ENCODE data around the gene CDCA7. TPM values are rescaled to one million over a fixed set of nuclear protein-coding genes. Genes with fewer than 3 reads are reported as not detected.
"Not testable (repeated sequence)": the region's sequence is repeated elsewhere in the genome, so short reads cannot be mapped to it uniquely, and the experiment has no call there.

The CDCA7 gene
- total RNA-seq (2014; rRNA removed) (29.3 and 36.4 TPM in 2 replicates), Bru-seq, nascent RNA (percentile 50 among the genes with signal in this experiment), BruChase-seq, experiment 1, labeled RNA remaining after a 6-hour chase (percentile 50 among the genes with signal in this experiment), BruChase-seq, experiment 2, labeled RNA remaining after a 2-hour chase (percentile 42 among the genes with signal in this experiment)
- long read RNA-seq, partial matches to known transcripts: 1 of 4 reads
- long read RNA-seq, other reads (novel, unspliced or antisense): 1 of 4 reads

GRCh38 chr2:173354582-173355131, at the start of gene CDCA7:
Gene CDCA7, plus strand, starts transcription at chr2:173354872. Its CDS starts 92 bp downstream, at chr2:173354964.
- H3K79me2 ChIP-seq (ENCODE audit: low read length): peaks cover 44% of the 10 kb centered on the region
- peak within 1 kb of the TSS; percentile 92 for H3K9ac ChIP-seq (ENCODE audit: low read length)
- DNase-seq (peak; percentile 76), ATAC-seq (peak; percentile 78)
- H4K20me1 ChIP-seq (ENCODE audit: low read length): peaks cover 17% of the 10 kb centered on the region; the same call in 1 of the 2 replicates
- H3K27ac ChIP-seq (ENCODE audit: low read length): peak within 1 kb of the TSS; percentile 69
- H3F3A ChIP-seq (ENCODE audit: low read length, unreplicated experiment): no peaks in the 10 kb centered on the region
- no peaks in the 10 kb centered on the region for H3K27me3 ChIP-seq (ENCODE audit: low read length)
- no TSS peak for BruUV-seq (replicated peaks)
- H3K4me1 ChIP-seq (ENCODE audit: insufficient read depth, low read length): peaks cover 20% of the 10 kb centered on the region
- no peaks in the 10 kb centered on the region for H3K9me3 ChIP-seq (ENCODE audit: low read length)
- TF ChIP-seq EZH2 (IDR thresholded peaks at IDR 0.05; ENCODE audit: low read length, unreplicated experiment) (no peak), EZH2phosphoT487 (IDR thresholded peaks at IDR 0.05; ENCODE audit: borderline replicate concordance, low read length) (no peak), CTCF (conservative IDR thresholded peaks at IDR 0.05; ENCODE audit: low read depth, low read length) (no peak)
- H3K9me2 ChIP-seq (replicated peaks; ENCODE audit: low read length): no peaks in the 10 kb centered on the region
- peak within 1 kb of the TSS; percentile 79 for H3K4me3 ChIP-seq (ENCODE audit: low read length)
- peak within 1 kb of the TSS; percentile 92 for H2AFZ ChIP-seq (ENCODE audit: low read length)
- ChIA-PET CTCF (interaction anchor here (0.6 kb wide), 1 partner anchor 697 kb away, joined by 4 read pairs; no protein-coding TSS in a partner anchor), POLR2A (ENCODE audit: unreplicated experiment) (no interaction called here)
- H3K36me3 ChIP-seq (ENCODE audit: low read depth, low read length): peaks cover 13% of the 10 kb centered on the region; the same call in 1 of the 2 replicates
- intact Hi-C loops (cut with micrococcal nuclease): loop anchor here (1.0 kb wide), 1 partner anchor 327 kb away; no protein-coding TSS in a partner anchor
- peak within 1 kb of the TSS; percentile 88 for H3K4me2 ChIP-seq (ENCODE audit: low read length)

- Histone ChIP-seq H3F3A (ENCODE audit: low read length, unreplicated experiment) (no peaks in the 10 kb centered on the region), H3K4me2 (ENCODE audit: low read length) (no peak overlapping the region), H3K4me3 (ENCODE audit: low read length) (no peak overlapping the region), H4K20me1 (ENCODE audit: low read length) (no peaks in the 10 kb centered on the region), H3K9me2 (replicated peaks; ENCODE audit: low read length) (no peaks in the 10 kb centered on the region), H3K4me1 (ENCODE audit: insufficient read depth, low read length) (no peaks in the 10 kb centered on the region), H3K9ac (ENCODE audit: low read length) (no peak overlapping the region), H2AFZ (ENCODE audit: low read length) (no peak overlapping the region), H3K79me2 (ENCODE audit: low read length) (no peaks in the 10 kb centered on the region), H3K9me3 (ENCODE audit: low read length) (no peaks in the 10 kb centered on the region), H3K36me3 (ENCODE audit: low read depth, low read length) (no peaks in the 10 kb centered on the region), H3K27me3 (ENCODE audit: low read length) (no peaks in the 10 kb centered on the region), H3K27ac (ENCODE audit: low read length) (no peak overlapping the region)
- DNase-seq: no peak
- POLR2A ChIA-PET (ENCODE audit: unreplicated experiment): no interaction called here
- no TSS peak for BruUV-seq (replicated peaks)
- intact Hi-C loops (cut with micrococcal nuclease): no loop called here
- TF ChIP-seq CTCF (conservative IDR thresholded peaks at IDR 0.05; ENCODE audit: low read depth, low read length) (no peak), EZH2 (IDR thresholded peaks at IDR 0.05; ENCODE audit: low read length, unreplicated experiment) (no peak), EZH2phosphoT487 (IDR thresholded peaks at IDR 0.05; ENCODE audit: borderline replicate concordance, low read length) (no peak)
- CTCF ChIA-PET: no interaction called here
- no peak for ATAC-seq
Observed at GRCh38 chr2:173305303-173305702, 49.4 kb upstream of the CDCA7 start.

- Histone ChIP-seq H3K27me3 (ENCODE audit: low read length) (no peaks in the 10 kb centered on the region), H3K9ac (ENCODE audit: low read length) (no peak overlapping the region), H3K27ac (ENCODE audit: low read length) (no peak overlapping the region), H3K4me1 (ENCODE audit: insufficient read depth, low read length) (no peaks in the 10 kb centered on the region), H2AFZ (ENCODE audit: low read length) (no peak overlapping the region), H3F3A (ENCODE audit: low read length, unreplicated experiment) (no peaks in the 10 kb centered on the region), H3K9me3 (ENCODE audit: low read length) (no peaks in the 10 kb centered on the region), H3K79me2 (ENCODE audit: low read length) (no peaks in the 10 kb centered on the region), H3K36me3 (ENCODE audit: low read depth, low read length) (no peaks in the 10 kb centered on the region), H3K4me3 (ENCODE audit: low read length) (no peak overlapping the region), H3K9me2 (replicated peaks; ENCODE audit: low read length) (no peaks in the 10 kb centered on the region), H3K4me2 (ENCODE audit: low read length) (no peak overlapping the region), H4K20me1 (ENCODE audit: low read length) (no peaks in the 10 kb centered on the region)
- ATAC-seq (no peak), DNase-seq (no peak)
- ChIA-PET POLR2A (ENCODE audit: unreplicated experiment) (interaction anchor here (0.6 kb wide), 1 partner anchor 17 kb away, joined by 5 read pairs; no protein-coding TSS in a partner anchor), CTCF (no interaction called here)
- BruUV-seq (replicated peaks): no TSS peak
- intact Hi-C loops (cut with micrococcal nuclease): no loop called here
- no peak for TF ChIP-seq EZH2 (IDR thresholded peaks at IDR 0.05; ENCODE audit: low read length, unreplicated experiment)
- no peak for TF ChIP-seq EZH2phosphoT487 (IDR thresholded peaks at IDR 0.05; ENCODE audit: borderline replicate concordance, low read length)
- TF ChIP-seq CTCF (conservative IDR thresholded peaks at IDR 0.05; ENCODE audit: low read depth, low read length): no peak
Observed at GRCh38 chr2:173307293-173307692, 47.4 kb upstream of the CDCA7 start.

GRCh38 chr2:173309370-173309769, 45.3 kb upstream of the CDCA7 start:
- H3K9me3 ChIP-seq (ENCODE audit: low read length); CTCF ChIA-PET; H3K27ac ChIP-seq (ENCODE audit: low read length); H3K4me3 ChIP-seq (ENCODE audit: low read length); H3K9ac ChIP-seq (ENCODE audit: low read length); H3K36me3 ChIP-seq (ENCODE audit: low read depth, low read length); H4K20me1 ChIP-seq (ENCODE audit: low read length); DNase-seq; intact Hi-C loops (cut with micrococcal nuclease); H3K9me2 ChIP-seq (replicated peaks; ENCODE audit: low read length); BruUV-seq (replicated peaks); POLR2A ChIA-PET (ENCODE audit: unreplicated experiment); H3K79me2 ChIP-seq (ENCODE audit: low read length); ATAC-seq; H3K4me1 ChIP-seq (ENCODE audit: insufficient read depth, low read length); H3F3A ChIP-seq (ENCODE audit: low read length, unreplicated experiment); H3K4me2 ChIP-seq (ENCODE audit: low read length); H2AFZ ChIP-seq (ENCODE audit: low read length); H3K27me3 ChIP-seq (ENCODE audit: low read length): not testable (repeated sequence)

Measured in PC-3 (cell line).